HG02973 (cell line): Measurements from ENCODE around the gene CCDC51.
"Not testable (repeated sequence)": the region's sequence is repeated elsewhere in the genome, so short reads cannot be mapped to it uniquely, and the experiment has no call there.

Source experiments
- ATAC-seq: cut with Tn5 transposase; IDR thresholded peaks from one replicate; pipeline ENCODE4 v1.9.1; 2021; ENCODE audit warnings: moderate library complexity; ENCODE audit not compliant: unreplicated experiment

The CCDC51 gene

GRCh38 chr3:48409291-48410201 lies 30.4 kb downstream of the CCDC51 start:
- no peak for ATAC-seq

DNA sequence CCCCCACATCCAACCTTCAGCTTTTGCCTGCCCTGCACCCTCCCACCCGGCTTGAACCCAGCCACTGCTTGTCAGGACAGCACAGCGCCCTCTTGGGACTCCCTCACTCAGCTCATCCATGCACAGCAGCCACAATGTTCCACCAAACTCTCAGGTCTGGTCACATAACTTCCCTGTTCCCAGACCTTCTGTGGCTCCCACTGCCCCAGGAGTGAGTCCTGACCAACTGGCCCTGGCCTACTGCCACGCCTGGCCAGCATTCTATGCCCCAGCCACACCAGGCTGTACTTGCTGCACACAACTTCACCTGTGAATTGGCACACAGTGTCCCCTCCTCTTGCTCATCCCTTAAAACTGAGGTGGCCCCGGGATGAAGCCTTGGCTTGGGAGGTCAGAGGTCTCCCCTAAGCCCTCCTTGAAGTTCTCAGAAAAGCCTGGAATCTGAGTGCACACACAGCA lies 31.1 kb downstream of the CCDC51 start:
- ATAC-seq = no peak

DNA sequence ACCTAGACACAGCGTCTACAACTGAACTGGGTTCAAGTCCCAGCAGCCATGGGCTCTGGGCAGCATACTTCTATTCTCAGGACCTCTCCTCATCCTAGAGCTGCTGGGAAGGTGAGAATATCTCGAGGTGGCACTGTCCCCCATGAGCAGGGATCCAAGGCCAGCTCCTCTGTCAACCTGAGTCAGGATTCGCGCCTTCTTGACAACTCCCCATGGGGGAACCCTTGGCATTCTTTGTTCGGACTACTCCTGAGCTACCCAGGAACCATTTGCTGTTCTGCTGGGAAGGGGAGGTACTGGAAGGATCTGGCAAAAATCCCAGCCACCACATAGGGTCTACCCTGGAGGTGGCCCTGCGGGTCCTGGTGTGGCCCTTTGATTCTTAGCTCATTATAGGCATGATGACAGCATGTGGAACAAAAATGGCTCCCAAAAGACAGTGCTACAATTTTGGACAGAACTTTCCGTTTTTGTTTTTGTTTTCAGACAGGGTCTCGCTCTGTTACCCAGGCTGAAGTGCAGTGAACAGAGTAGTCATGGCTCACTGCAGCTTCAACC lies 32.3 kb downstream of the CCDC51 start:
- no peak for ATAC-seq

DNA sequence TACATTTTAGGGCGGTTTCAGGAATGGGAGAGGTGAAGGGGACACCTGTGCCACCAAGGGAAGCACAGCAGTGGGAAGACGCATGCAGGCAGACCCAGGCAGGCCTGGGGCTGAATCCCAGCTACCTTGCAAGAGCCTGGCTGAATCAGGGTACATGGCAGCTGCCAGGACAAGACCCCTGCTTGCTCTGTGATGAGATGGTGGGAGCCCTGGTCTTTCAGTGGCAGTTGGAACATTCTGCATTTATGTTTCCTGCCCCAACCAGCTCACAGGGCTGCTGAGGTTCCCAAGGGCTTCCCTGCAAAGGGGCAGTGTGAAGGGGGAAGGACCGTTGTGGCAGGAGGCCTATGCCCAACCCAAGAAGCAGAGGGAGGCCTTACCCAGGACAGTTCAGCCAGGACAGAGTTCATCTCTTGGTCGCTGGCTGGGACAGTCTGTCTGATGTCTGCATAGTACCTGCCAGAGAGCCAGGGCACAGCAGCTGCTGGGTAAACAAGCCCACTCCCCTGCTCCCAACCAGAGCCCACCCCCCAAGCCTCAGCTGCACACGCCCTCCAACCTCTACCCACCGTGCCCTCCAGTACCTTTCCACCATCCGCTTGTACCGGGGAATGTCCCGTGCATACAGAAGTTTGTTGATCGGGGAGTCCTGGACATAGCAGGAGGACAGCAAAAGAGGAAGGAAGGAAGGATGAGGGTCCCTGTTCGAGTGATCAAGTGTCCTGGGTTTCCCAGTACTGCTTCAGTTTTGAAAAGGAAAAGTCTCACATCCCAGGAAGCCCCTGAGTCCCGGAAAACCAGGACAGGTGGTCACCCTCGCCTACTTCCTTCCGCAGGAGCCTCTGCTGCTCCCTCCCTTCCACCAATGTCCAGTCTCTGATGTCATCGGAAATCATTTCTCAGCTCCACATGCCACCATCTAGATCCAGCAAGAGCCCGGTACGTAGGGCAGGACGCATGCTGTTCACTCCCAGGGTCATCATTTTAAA lies 33.2 kb downstream of the CCDC51 start:
- ATAC-seq = no peak

DNA sequence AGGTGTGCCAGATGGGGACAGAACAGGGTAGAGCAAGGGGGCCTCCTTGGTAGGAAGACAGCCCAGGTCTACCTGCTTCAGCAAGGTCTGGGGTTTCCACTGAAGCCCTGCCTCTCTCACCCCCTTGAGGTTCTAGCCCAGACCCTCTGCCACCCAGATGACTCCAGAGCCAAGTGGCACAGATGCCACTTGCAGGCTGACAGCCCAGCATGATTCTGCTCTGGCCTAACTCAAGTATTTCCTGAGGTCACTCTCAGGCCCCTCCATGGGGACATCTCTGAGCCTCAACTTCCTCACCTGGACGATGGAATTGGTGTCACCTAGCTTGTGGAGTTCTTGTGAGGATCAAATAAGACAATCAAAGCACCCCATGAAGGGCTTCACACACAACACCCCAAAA lies 33.9 kb downstream of the CCDC51 start:
- no peak for ATAC-seq

GRCh38 chr3:48405343-48405881 lies 34.5 kb downstream of the CCDC51 start:
- no peak for ATAC-seq

- ATAC-seq = no peak
Observed at GRCh38 chr3:48404440-48405342, 35.2 kb downstream of the CCDC51 start.

GRCh38 chr3:48403533-48404439 lies 36.1 kb downstream of the CCDC51 start:
- ATAC-seq = no peak

- no peak for ATAC-seq
Observed at GRCh38 chr3:48402907-48403306, 37.0 kb downstream of the CCDC51 start.

DNA sequence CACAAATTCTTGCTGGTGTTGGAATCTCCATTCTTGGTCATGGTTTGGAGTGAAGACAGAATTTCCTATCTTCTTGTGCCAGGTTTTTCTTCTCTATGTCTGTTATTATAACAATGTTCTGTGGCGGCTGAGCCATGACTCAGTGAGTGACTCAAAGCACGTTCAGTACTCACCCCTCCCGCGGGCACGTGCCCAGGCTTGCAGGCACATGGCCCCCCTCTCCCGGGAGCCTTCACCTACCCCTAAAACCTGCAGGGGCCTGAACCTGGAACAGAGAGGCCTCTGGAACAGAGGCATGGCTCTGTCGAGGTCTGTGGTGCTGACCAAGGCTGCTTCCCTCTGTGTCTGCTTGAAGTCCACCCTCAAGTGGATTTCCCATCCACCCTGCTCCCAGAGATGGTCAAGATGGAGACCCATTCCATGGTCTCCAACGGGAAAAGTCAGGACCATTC lies 37.6 kb downstream of the CCDC51 start:
- ATAC-seq = no peak

DNA sequence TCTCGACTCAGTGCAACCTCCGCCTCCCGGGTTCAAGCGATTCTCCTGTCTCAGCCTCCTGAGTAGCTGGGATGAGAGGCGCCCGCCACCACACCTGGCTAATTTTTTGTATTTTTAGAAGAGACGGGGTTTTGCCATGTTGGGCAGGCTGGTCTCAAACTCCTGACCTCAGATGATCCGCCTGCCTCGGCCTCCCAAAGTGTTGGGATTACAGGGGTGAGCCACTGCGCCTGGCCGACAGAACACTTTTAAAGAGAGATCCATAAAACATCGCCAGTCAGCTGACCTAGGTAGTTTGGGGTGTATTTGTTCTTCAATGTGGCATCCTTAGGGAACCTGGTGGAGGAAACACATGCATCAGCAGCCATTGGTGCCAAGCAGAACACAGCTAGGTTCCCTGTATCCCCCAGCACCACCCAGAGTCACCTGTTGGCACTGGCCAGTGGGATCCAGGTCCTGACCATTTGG lies 38.5 kb downstream of the CCDC51 start:
- not testable (repeated sequence) for ATAC-seq

- no peak for ATAC-seq
Observed at GRCh38 chr3:48400824-48401433, 39.0 kb downstream of the CCDC51 start.

GRCh38 chr3:48399387-48400172 lies 40.3 kb downstream of the CCDC51 start:
- no peak for ATAC-seq

- ATAC-seq = no peak
Observed at GRCh38 chr3:48398701-48399386, 41.1 kb downstream of the CCDC51 start.

DNA sequence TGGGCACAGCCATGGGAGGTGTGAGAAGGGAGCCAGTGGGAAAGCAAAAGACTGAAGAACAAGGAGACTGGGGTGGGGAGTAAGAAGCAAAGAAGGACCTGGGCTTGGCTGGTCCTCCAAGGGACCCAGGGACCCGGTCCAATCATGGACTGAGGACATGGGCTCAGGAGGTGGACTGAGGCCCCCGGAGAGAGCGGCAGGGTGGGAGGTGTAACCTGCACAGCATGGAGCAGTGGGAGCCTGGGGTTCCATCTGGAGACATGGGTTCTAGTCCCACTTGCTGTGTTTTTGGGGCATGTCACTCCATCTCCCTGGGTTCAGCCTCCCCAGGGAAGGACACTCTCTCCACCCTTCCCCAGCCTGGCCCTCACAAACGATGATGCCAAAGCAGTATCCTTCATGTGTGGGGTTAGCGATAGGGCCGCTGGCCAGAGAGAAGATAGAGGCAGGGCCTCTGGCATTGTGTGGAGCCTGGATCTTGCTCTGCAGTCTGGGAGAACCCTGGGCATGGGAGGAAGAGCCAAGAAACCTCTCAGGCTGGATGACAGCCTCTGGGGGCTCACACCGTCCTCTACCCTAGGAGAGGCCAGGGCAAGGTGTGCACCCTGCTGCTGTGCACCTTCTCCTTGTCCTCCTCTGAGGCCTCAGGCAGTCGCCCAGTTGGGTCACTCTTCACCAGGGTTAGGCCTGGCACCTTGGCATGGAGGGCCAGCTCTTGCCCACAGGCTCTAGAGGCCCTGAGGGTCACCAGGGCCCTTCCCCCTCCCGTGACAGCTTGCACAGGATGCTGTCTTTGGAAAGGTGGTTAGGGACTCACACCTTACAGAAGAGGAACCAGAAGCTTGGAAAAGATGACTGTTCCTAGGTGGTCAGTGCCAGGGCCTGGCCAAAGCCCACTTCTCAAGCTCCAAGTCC lies 41.9 kb downstream of the CCDC51 start:
- no peak for ATAC-seq

DNA sequence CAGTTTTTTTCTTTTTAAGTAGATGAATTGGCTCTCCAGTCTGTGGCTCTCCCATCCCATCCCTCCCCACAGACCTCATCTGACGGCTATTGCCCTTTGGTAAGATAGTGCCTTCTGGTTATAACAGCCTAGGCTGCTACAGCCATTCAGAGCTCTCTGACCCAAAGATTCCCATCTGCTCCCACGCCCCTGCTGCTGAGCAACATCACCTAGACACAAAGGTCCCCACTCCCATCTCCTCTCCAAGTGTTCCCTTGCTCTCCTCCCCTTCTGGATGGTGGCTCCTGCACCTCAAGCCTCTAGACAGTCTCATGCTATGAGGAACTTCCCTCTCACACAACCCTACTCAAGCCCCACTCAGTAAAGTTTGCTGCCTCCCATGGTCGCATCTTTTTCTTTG lies 44.2 kb downstream of the CCDC51 start:
- no peak for ATAC-seq
